Kidney (tissue), 14 donors: Measurements from ENCODE around the gene GPR18. TPM values are rescaled to one million over a fixed set of nuclear protein-coding genes. Genes with fewer than 3 reads are reported as not detected.

Experiments used
- DNase-seq, 5 donors: peaks; one replicate each; pipeline ENCODE4 v3.0.0-alpha.2; 2013 to 2020
- FAIRE-seq: peaks from 2 replicates; lab custom pipeline; 2012; peaks lifted over from hg19 to GRCh38; lab: Jason Lieb, UNC
- H3K27ac ChIP-seq, 2 donors: one replicate each; pipeline ENCODE4 v1.7.0; 2013; ENCODE audit warnings: low read depth in 2 of 2, low read length in 2 of 2, inconsistent platforms in 1 of 2
- H3K27me3 ChIP-seq: one replicate; pipeline ENCODE4 v1.7.1; 2013; ENCODE audit warnings: low read length, inconsistent platforms; ENCODE audit not compliant: control insufficient read depth, insufficient read depth
- H3K36me3 ChIP-seq, 3 donors: one replicate each; pipeline versions ENCODE4 v1.7.0 to v1.7.1; 2013; ENCODE audit warnings: low read length in 3 of 3, control low read depth in 1 of 3, inconsistent platforms in 1 of 3; ENCODE audit not compliant: insufficient read depth in 3 of 3, control insufficient read depth in 2 of 3
- H3K4me1 ChIP-seq, 3 donors: one replicate each; pipeline versions ENCODE4 v1.7.0 to v1.7.1; 2013; ENCODE audit warnings: low read length in 3 of 3, inconsistent platforms in 1 of 3, low read depth in 1 of 3; ENCODE audit not compliant: control insufficient read depth in 2 of 3, insufficient read depth in 2 of 3
- H3K4me3 ChIP-seq, 3 donors: one replicate each; pipeline versions ENCODE4 v1.7.0 to v1.8.1; 2013; ENCODE audit warnings: low read length in 3 of 3, control low read depth in 1 of 3, inconsistent platforms in 1 of 3
- H3K9ac ChIP-seq, 3 donors: one replicate each; pipeline versions ENCODE4 v1.7.0 to v1.7.1; 2013; ENCODE audit warnings: low read length in 3 of 3, control low read depth in 1 of 3, inconsistent platforms in 1 of 3
- H3K9me3 ChIP-seq, 3 donors: one replicate each; pipeline versions ENCODE4 v1.7.0 to v1.7.1; 2013; ENCODE audit warnings: low read length in 3 of 3, control low read depth in 1 of 3, inconsistent platforms in 1 of 3; ENCODE audit not compliant: control insufficient read depth in 2 of 3, insufficient read depth in 1 of 3
- CTCF ChIP-seq: IDR thresholded peaks from 3 replicates; pipeline ENCODE4 v1.5.1; 2012; ENCODE audit warnings: mild to moderate bottlenecking, moderate library complexity, borderline replicate concordance; ENCODE audit not compliant: insufficient read depth; ENCODE audit errors: extremely low read depth
- intact Hi-C: fragments of 100-400 bp; cut with DNase I; formaldehyde crosslinking; loops from one replicate; pipeline ENCODE4 v1.11.1; 2022
- polyA plus RNA-seq: library from polyadenylated mRNA; stranded (reverse); fragments of 350-450 nt; fragmentation: Illumina TruSeq; extraction: RNeasy Lipid Tissue Mini Kit (QIAGEN cat#74804); gene quantifications from one replicate; pipeline ENCODE4 v1.2.3, GENCODE V29; 2014; ENCODE audit warnings: low read depth, low replicate concordance; ENCODE audit not compliant: insufficient read depth
- total RNA-seq: library from RNA; stranded (reverse); fragmentation: NEBNext Ultra II Directional; extraction: Animal tissue kit (Norgen Biotek cat#: 25700); gene quantifications from one replicate; pipeline ENCODE4 v1.2.1, GENCODE V29; 2021
- donor health status: control.
- donor health status: control.
- donor health status: control.
- donor health status: control.
- donor health status: control.
- donor health status: DM: yes; HTN: yes; CAD: no.
- donor health status: Normal renal cell carcinoma (clear cell type).

GPR18 gene
- total and polyA plus RNA-seq, 2 donors from 2014 or later = 0.88 TPM; not detected in 1

GRCh38 chr13:99258946-99259345 is 767 bp upstream of the GPR18 start:
- Histone ChIP-seq H3K4me1 (no peaks in the 10 kb centered on the region), H3K4me3 (no peak overlapping the region), H3K27me3 (no peaks in the 10 kb centered on the region), H3K36me3 (peaks cover 0 to 8% (median 0%) of the 10 kb centered on the region in 3 donors), H3K9ac (no peak overlapping the region), H3K27ac (no peak overlapping the region), H3K9me3 (no peaks in the 10 kb centered on the region)
- intact Hi-C loops = no loop called here
- no peak for DNase-seq
- FAIRE-seq = no peak
- no peak for TF ChIP-seq CTCF

- Histone ChIP-seq H3K27me3 (no peaks in the 10 kb centered on the region), H3K4me1 (no peaks in the 10 kb centered on the region), H3K4me3 (no peak overlapping the region), H3K9ac (no peak overlapping the region), H3K36me3 (peaks cover 0 to 8% (median 0%) of the 10 kb centered on the region in 3 donors), H3K9me3 (no peaks in the 10 kb centered on the region), H3K27ac (no peak overlapping the region)
- FAIRE-seq (no peak), DNase-seq (no peak)
- intact Hi-C loops = no loop called here
- TF ChIP-seq CTCF = no peak
Measured at GRCh38 chr13:99257291-99257690, 888 bp downstream of the GPR18 start.

GRCh38 chr13:99256709-99257108 is 1.5 kb downstream of the GPR18 start:
- Histone ChIP-seq H3K27ac (no peak overlapping the region), H3K4me3 (no peak overlapping the region), H3K9me3 (no peaks in the 10 kb centered on the region), H3K4me1 (no peaks in the 10 kb centered on the region), H3K36me3 (peaks cover 0 to 10% (median 0%) of the 10 kb centered on the region in 3 donors), H3K9ac (no peak overlapping the region), H3K27me3 (no peaks in the 10 kb centered on the region)
- intact Hi-C loops = no loop called here
- no peak for FAIRE-seq
- TF ChIP-seq CTCF = no peak
- no peak for DNase-seq

- intact Hi-C loops = no loop called here
- no peak for TF ChIP-seq CTCF
- H3K36me3 ChIP-seq = peaks cover 0 to 10% (median 0%) of the 10 kb centered on the region in 3 donors
- DNase-seq (no peak), FAIRE-seq (no peak)
- H3K4me1 ChIP-seq = no peaks in the 10 kb centered on the region
- no peak overlapping the region for H3K4me3 ChIP-seq
- no peak overlapping the region for H3K27ac ChIP-seq
- H3K9me3 ChIP-seq = no peaks in the 10 kb centered on the region
- H3K27me3 ChIP-seq = no peaks in the 10 kb centered on the region
- H3K9ac ChIP-seq = no peak overlapping the region
Measured at GRCh38 chr13:99256283-99256682, 1.9 kb downstream of the GPR18 start.
